HepG2 (cell line): ENCODE results near the gene GRIN3B. TPM values are rescaled to one million over a fixed set of nuclear protein-coding genes. Genes with fewer than 3 reads are reported as not detected.
A peak's percentile ranks its signal among the peaks of the same experiment; 100 is the strongest.

Source experiments
- CHCHD3 ChIP-seq: sonication (generic); formaldehyde crosslinking; IDR thresholded peaks from 2 replicates; pipeline ENCODE4 v1.8.0; 2022; ENCODE audit warnings: mild to moderate bottlenecking, missing genetic modification reagents, moderate library complexity
- HBP1 ChIP-seq: IDR thresholded peaks from 2 replicates; pipeline ENCODE4 v1.6.1; 2016; ENCODE audit warnings: low read depth, control low read depth
- KLF9 ChIP-seq: IDR thresholded peaks from 2 replicates; pipeline ENCODE4 v1.6.1; 2016; ENCODE audit warnings: low read depth
- MTERF4 ChIP-seq: sonication (generic); formaldehyde crosslinking; IDR thresholded peaks from 2 replicates; pipeline ENCODE4 v1.8.0; 2023; ENCODE audit warnings: mild to moderate bottlenecking, missing genetic modification reagents
- MXI1 ChIP-seq: IDR thresholded peaks from 3 replicates; pipeline ENCODE4 v1.6.1; 2012; ENCODE audit warnings: low read depth, low read length, inconsistent platforms, borderline replicate concordance
- NFE2L2 ChIP-seq: fragments of 150-350 bp; IDR thresholded peaks from 2 replicates; pipeline ENCODE4 v1.6.1; 2014; ENCODE audit warnings: low read length
- RERE ChIP-seq: IDR thresholded peaks from 2 replicates; pipeline ENCODE4 v1.6.1; 2016; ENCODE audit warnings: low read depth, missing genetic modification reagents, missing compliant biosample characterization
- THAP11 ChIP-seq: IDR thresholded peaks from 2 replicates; pipeline ENCODE4 v1.6.1; 2016; ENCODE audit warnings: missing biosample characterization, missing genetic modification reagents
- ZGPAT ChIP-seq: IDR thresholded peaks from 2 replicates; pipeline ENCODE4 v1.6.1; 2016; ENCODE audit warnings: mild to moderate bottlenecking
- ZKSCAN5 ChIP-seq: sonication (generic); formaldehyde crosslinking; IDR thresholded peaks from 2 replicates; pipeline ENCODE4 v1.5.1; 2020; ENCODE audit warnings: mild to moderate bottlenecking, missing genetic modification reagents
- ZNF296 ChIP-seq: sonication (generic); formaldehyde crosslinking; conservative IDR thresholded peaks from 2 replicates; pipeline ENCODE4 v1.5.0; 2020; ENCODE audit warnings: mild to moderate bottlenecking, missing genetic modification reagents
- ZNF34 ChIP-seq: sonication (generic); formaldehyde crosslinking; IDR thresholded peaks from 2 replicates; pipeline ENCODE4 v1.4.0; 2020; ENCODE audit warnings: mild to moderate bottlenecking, missing genetic modification reagents, borderline replicate concordance
- ZNF792 ChIP-seq: IDR thresholded peaks from 2 replicates; pipeline ENCODE4 v1.6.1; 2016
- ZNF878 ChIP-seq: sonication (generic); formaldehyde crosslinking; IDR thresholded peaks from 2 replicates; pipeline ENCODE4 v1.8.1; 2023; ENCODE audit warnings: mild to moderate bottlenecking, missing genetic modification reagents, moderate library complexity
- ZSCAN29 ChIP-seq: sonication (generic); formaldehyde crosslinking; conservative IDR thresholded peaks from 2 replicates; pipeline ENCODE4 v1.4.0; 2020; ENCODE audit warnings: mild to moderate bottlenecking, missing genetic modification reagents
- polyA plus RNA-seq, 8 experiments: library from polyadenylated mRNA; depleted of rRNA in 3 of 8; stranded (reverse) in 7 of 8; unstranded in 1 of 8; fragments of >200 nt; fragmentation: Illumina TruSeq in 4 of 8; extraction: Trizol in 4 of 8; gene quantifications; 2 replicates each; pipeline versions ENCODE4 v1.2.1 to v1.2.3, GENCODE V29; 2011 to 2016; ENCODE audit warnings: low read depth in 4 of 8, missing spikeins in 1 of 8, mixed read lengths in 1 of 8; ENCODE audit not compliant: insufficient read depth in 1 of 8
- total RNA-seq, 5 experiments: library from RNA; depleted of rRNA; stranded (reverse); fragments of >200 nt; fragmentation: Illumina TruSeq; extraction: Trizol; gene quantifications; 2 replicates each; pipeline ENCODE4 v1.2.3, GENCODE V29; 2016; ENCODE audit warnings: low read depth in 1 of 5
- TF ChIP-seq, protein P1 (sequence below): sonication (generic); formaldehyde crosslinking; IDR thresholded peaks from 2 replicates; pipeline ENCODE4 v1.4.0; 2020; ENCODE audit warnings: missing genetic modification reagents
- TF ChIP-seq, protein P2 (sequence below): sonication (generic); formaldehyde crosslinking; IDR thresholded peaks from 2 replicates; pipeline ENCODE4 v1.5.0; 2020; ENCODE audit warnings: missing genetic modification reagents

GRIN3B gene
- total and polyA plus RNA-seq, 2 of the 13 experiments (the other 11 are each of a cell fraction or from before 2014, with no cell fraction given) = 0.07 to 0.20 TPM

DNA sequence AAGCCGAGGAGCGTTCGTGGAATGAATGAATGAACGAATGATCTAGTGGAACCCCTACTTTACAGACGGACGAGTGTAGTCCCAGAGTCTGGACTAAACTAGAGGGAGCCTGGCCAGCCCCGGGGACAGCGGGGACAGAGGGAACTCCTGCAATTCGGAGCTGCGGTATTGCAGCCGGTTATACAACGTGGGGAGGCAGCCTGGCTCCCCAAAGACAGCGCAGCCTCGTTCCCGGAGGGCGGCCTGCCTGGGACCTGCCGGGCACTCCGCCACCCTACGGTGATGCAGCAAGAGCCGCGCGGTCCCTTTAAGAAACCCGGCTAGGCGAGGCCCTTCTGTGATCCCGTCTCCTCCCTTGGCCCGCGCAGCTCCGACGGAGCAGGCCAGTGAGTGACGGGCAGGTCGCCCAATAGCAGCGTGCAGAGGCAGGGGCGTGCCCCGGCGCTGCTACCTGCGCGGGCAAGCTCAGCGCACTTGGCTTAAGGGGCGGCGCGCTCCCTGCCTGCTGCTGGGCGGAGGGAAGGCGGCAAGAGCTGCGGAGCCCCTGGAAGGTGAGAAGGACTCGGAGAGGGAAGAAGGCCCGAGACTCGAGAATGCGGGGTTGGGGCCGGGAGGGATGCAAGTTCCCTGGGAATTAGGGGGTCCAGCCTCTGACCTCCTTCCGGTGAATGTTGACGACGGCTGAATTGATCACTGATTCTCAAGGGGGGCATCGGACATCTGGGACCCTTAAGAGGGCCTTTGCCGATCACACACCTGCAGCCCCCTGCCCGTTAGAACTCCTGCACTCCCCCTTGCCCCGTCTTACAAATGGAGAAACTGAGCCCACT lies 39.6 kb downstream of the GRIN3B start, which contains the start of gene ABCA7 (continued):
- no peak; the same call in 1 of the 2 replicates for TF ChIP-seq RERE (CRISPR knock-in tag)
- TF ChIP-seq KLF9 (CRISPR knock-in tag) = no peak
- no peak for TF ChIP-seq HBP1 (CRISPR knock-in tag)
- TF ChIP-seq, protein P1, sequence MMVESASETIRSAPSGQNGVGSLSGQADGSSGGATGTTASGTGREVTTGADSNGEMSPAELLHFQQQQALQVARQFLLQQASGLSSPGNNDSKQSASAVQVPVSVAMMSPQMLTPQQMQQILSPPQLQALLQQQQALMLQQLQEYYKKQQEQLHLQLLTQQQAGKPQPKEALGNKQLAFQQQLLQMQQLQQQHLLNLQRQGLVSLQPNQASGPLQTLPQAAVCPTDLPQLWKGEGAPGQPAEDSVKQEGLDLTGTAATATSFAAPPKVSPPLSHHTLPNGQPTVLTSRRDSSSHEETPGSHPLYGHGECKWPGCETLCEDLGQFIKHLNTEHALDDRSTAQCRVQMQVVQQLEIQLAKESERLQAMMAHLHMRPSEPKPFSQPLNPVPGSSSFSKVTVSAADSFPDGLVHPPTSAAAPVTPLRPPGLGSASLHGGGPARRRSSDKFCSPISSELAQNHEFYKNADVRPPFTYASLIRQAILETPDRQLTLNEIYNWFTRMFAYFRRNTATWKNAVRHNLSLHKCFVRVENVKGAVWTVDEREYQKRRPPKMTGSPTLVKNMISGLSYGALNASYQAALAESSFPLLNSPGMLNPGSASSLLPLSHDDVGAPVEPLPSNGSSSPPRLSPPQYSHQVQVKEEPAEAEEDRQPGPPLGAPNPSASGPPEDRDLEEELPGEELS = no peak
- TF ChIP-seq ZNF296 = no peak
- peak; percentile 78; the same call in 2 of the 3 replicates for TF ChIP-seq MXI1
- TF ChIP-seq ZSCAN29 (CRISPR knock-in tag) = no peak
- no peak for TF ChIP-seq ZNF34 (CRISPR knock-in tag)
- TF ChIP-seq ZNF792 (CRISPR knock-in tag) = no peak
- peak; percentile 75 for TF ChIP-seq THAP11 (CRISPR knock-in tag)
- peak; percentile 71 for TF ChIP-seq ZGPAT (CRISPR knock-in tag)
- TF ChIP-seq ZNF878 (CRISPR knock-in tag) = no peak
- TF ChIP-seq MTERF4 (CRISPR knock-in tag) = 0 out of 2 replicates have a peak, but pooled peaks have one; percentile 25
- TF ChIP-seq CHCHD3 (CRISPR knock-in tag) = no peak
- TF ChIP-seq ZKSCAN5 (CRISPR knock-in tag) = no peak
- TF ChIP-seq, protein P2, sequence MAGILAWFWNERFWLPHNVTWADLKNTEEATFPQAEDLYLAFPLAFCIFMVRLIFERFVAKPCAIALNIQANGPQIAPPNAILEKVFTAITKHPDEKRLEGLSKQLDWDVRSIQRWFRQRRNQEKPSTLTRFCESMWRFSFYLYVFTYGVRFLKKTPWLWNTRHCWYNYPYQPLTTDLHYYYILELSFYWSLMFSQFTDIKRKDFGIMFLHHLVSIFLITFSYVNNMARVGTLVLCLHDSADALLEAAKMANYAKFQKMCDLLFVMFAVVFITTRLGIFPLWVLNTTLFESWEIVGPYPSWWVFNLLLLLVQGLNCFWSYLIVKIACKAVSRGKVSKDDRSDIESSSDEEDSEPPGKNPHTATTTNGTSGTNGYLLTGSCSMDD (CRISPR knock-in tag) = no peak
- no peak for TF ChIP-seq NFE2L2
